PC-3 (cell line): ENCODE data around the gene CD244. TPM values are rescaled to one million over a fixed set of nuclear protein-coding genes. Genes with fewer than 3 reads are reported as not detected.
A peak's percentile ranks its signal among the peaks of the same experiment; 100 is the strongest.

Experiments used
- ATAC-seq: fragments of 200-7000 bp; cut with Tn5 transposase; 2 replicates; pipeline ENCODE4 v1.9.1; 2020; ENCODE audit warnings: mild to moderate bottlenecking, moderate library complexity
- BruUV-seq: library from RNA; stranded (reverse); fragments of 400-500 nt; replicated peaks from 2 replicates; lab custom pipeline; 2021; lab: Mats Ljungman, UMichigan
- CTCF ChIA-PET: fragments of 300-600 bp; sonication (Branson Sonifier 250); formaldehyde crosslinking; loops from one replicate; lab custom pipeline; 2022; ENCODE audit warnings: antibody characterized with exemption; lab: Charles Lee
- POLR2A ChIA-PET: fragments of 300-600 bp; sonication (Branson Sonifier 250); formaldehyde crosslinking; loops from one replicate; lab custom pipeline; 2022; ENCODE audit warnings: antibody characterized with exemption; ENCODE audit not compliant: unreplicated experiment; lab: Charles Lee
- DNase-seq: peaks from one replicate; pipeline ENCODE4 v3.0.0-alpha.2; 2015
- H2AFZ ChIP-seq: fragments of 300-600 bp; sonication (generic); 2 replicates; pipeline ENCODE4 v1.6.0; 2016; ENCODE audit warnings: antibody characterized with exemption, low read length
- H3F3A ChIP-seq: fragments of 300-600 bp; sonication (generic); one replicate; pipeline ENCODE4 v1.6.0; 2017; ENCODE audit warnings: antibody characterized with exemption, low read length, control low read depth, mild to moderate bottlenecking; ENCODE audit not compliant: unreplicated experiment
- H3K27ac ChIP-seq: fragments of 300-600 bp; sonication (generic); 2 replicates; pipeline ENCODE4 v1.5.1; 2016; ENCODE audit warnings: mild to moderate bottlenecking, low read length
- H3K27me3 ChIP-seq: fragments of 300-600 bp; sonication (generic); 2 replicates; pipeline ENCODE4 v1.6.1; 2016; ENCODE audit warnings: low read length, mixed read lengths
- H3K36me3 ChIP-seq: fragments of 300-600 bp; sonication (generic); 2 replicates; pipeline ENCODE4 v1.6.1; 2016; ENCODE audit warnings: low read depth, mixed run types, low read length, mixed read lengths
- H3K4me1 ChIP-seq: fragments of 300-600 bp; sonication (generic); 2 replicates; pipeline ENCODE4 v1.5.1; 2016; ENCODE audit warnings: low read length; ENCODE audit not compliant: insufficient read depth
- H3K4me2 ChIP-seq: fragments of 300-600 bp; sonication (generic); 2 replicates; pipeline ENCODE4 v1.6.0; 2016; ENCODE audit warnings: low read length
- H3K4me3 ChIP-seq: fragments of 300-600 bp; sonication (generic); 2 replicates; pipeline ENCODE4 v1.5.1; 2016; ENCODE audit warnings: mild to moderate bottlenecking, low read length, mixed read lengths
- H3K79me2 ChIP-seq: fragments of 300-600 bp; sonication (generic); 2 replicates; pipeline ENCODE4 v1.6.1; 2017; ENCODE audit warnings: low read length, mixed read lengths
- H3K9ac ChIP-seq: fragments of 300-600 bp; sonication (generic); 2 replicates; pipeline ENCODE4 v1.6.0; 2016; ENCODE audit warnings: mild to moderate bottlenecking, low read length
- H3K9me2 ChIP-seq: fragments of 300-600 bp; sonication (generic); replicated peaks from 2 replicates; pipeline ENCODE4 v1.6.1; 2016; ENCODE audit warnings: mixed run types, low read length, mixed read lengths
- H3K9me3 ChIP-seq: fragments of 300-600 bp; sonication (generic); 2 replicates; pipeline ENCODE4 v1.6.1; 2016; ENCODE audit warnings: low read length, mixed read lengths
- H4K20me1 ChIP-seq: fragments of 300-600 bp; sonication (generic); 2 replicates; pipeline ENCODE4 v1.6.1; 2016; ENCODE audit warnings: low read length, mixed read lengths
- CTCF ChIP-seq: fragments of 300-600 bp; sonication (generic); conservative IDR thresholded peaks from 2 replicates; pipeline ENCODE4 v1.5.1; 2017; ENCODE audit warnings: antibody characterized with exemption, low read depth, mild to moderate bottlenecking, low read length
- EZH2 ChIP-seq: fragments of 300-600 bp; sonication (generic); IDR thresholded peaks from one replicate; pipeline ENCODE4 v1.6.1; 2017; ENCODE audit warnings: antibody characterized with exemption, mild to moderate bottlenecking, low read length; ENCODE audit not compliant: unreplicated experiment
- EZH2phosphoT487 ChIP-seq: fragments of 300-600 bp; sonication (generic); IDR thresholded peaks from 2 replicates; pipeline ENCODE4 v1.6.1; 2018; ENCODE audit warnings: mild to moderate bottlenecking, antibody characterized with exemption, low read length, borderline replicate concordance
- intact Hi-C: fragments of 100-400 bp; cut with micrococcal nuclease; formaldehyde crosslinking; loops from 2 replicates; pipeline ENCODE4 v1.9.0; 2023
- total RNA-seq: library from RNA; depleted of rRNA; stranded (reverse); fragments of >200 nt; gene quantifications from 2 replicates; pipeline ENCODE4 v1.2.3, GENCODE V29; 2014

CD244 gene
- total RNA-seq, 1 experiment from 2014 or later = not detected

GRCh38 chr1:160827418-160827817 lies 35.3 kb downstream of the CD244 start:
- ATAC-seq = no peak
- intact Hi-C loops = no loop called here
- H3F3A ChIP-seq = no peaks in the 10 kb centered on the region
- no peak overlapping the region for H3K4me3 ChIP-seq
- BruUV-seq = no TSS peak
- ChIA-PET POLR2A (no interaction called here), CTCF (no interaction called here)
- TF ChIP-seq EZH2phosphoT487 = no peak
- no peak for TF ChIP-seq EZH2
- no peak for TF ChIP-seq CTCF
- H2AFZ ChIP-seq = 0 out of 2 replicates have a peak overlapping the region, but pooled peaks have one; percentile 0
- H4K20me1 ChIP-seq = no peaks in the 10 kb centered on the region
- no peaks in the 10 kb centered on the region for H3K27me3 ChIP-seq
- no peaks in the 10 kb centered on the region for H3K36me3 ChIP-seq
- no peaks in the 10 kb centered on the region for H3K9me3 ChIP-seq
- H3K4me2 ChIP-seq = peak overlapping the region; percentile 72
- H3K9ac ChIP-seq = peak overlapping the region; percentile 52; the same call in 1 of the 2 replicates
- H3K4me1 ChIP-seq = peaks cover 42% of the 10 kb centered on the region
- DNase-seq = peak; percentile 56
- H3K9me2 ChIP-seq = no peaks in the 10 kb centered on the region
- H3K79me2 ChIP-seq = no peaks in the 10 kb centered on the region
- H3K27ac ChIP-seq = peak overlapping the region; percentile 87

- Histone ChIP-seq H3K4me1 (peaks cover 42% of the 10 kb centered on the region), H3K9me3 (no peaks in the 10 kb centered on the region), H4K20me1 (no peaks in the 10 kb centered on the region), H3K36me3 (no peaks in the 10 kb centered on the region), H2AFZ (0 out of 2 replicates have a peak overlapping the region, but pooled peaks have one; percentile 0), H3F3A (no peaks in the 10 kb centered on the region), H3K9ac (peak overlapping the region; percentile 52), H3K4me3 (peak overlapping the region; percentile 30; the same call in 1 of the 2 replicates), H3K27ac (peak overlapping the region; percentile 87), H3K9me2 (no peaks in the 10 kb centered on the region), H3K79me2 (no peaks in the 10 kb centered on the region), H3K27me3 (no peaks in the 10 kb centered on the region), H3K4me2 (peak overlapping the region; percentile 72)
- ATAC-seq (peak; percentile 88), DNase-seq (peak; percentile 99)
- no TSS peak for BruUV-seq
- TF ChIP-seq EZH2phosphoT487 = no peak
- no peak for TF ChIP-seq CTCF
- no peak for TF ChIP-seq EZH2
- intact Hi-C loops = no loop called here
- ChIA-PET POLR2A (interaction anchor here (0.6 kb wide), 1 partner anchor 56 kb away, joined by 4 read pairs; no protein-coding TSS in a partner anchor), CTCF (interaction anchor here (0.6 kb wide), 1 partner anchor 58 kb away, joined by 3 read pairs; no protein-coding TSS in a partner anchor)
These were observed 36.1 kb downstream of the CD244 start for GRCh38 chr1:160826546-160826945.

- no peaks in the 10 kb centered on the region for H3K36me3 ChIP-seq
- BruUV-seq = no TSS peak
- H3K4me1 ChIP-seq = peaks cover 30% of the 10 kb centered on the region
These were observed 39.4 kb downstream of the CD244 start for GRCh38 chr1:160823296-160823695.

More at GRCh38 chr1:160823296-160823695, 39.4 kb downstream of the CD244 start:
- Histone ChIP-seq H4K20me1 (no peaks in the 10 kb centered on the region), H3K4me2 (no peak overlapping the region), H3K27me3 (no peaks in the 10 kb centered on the region), H2AFZ (no peak overlapping the region), H3K9me3 (no peaks in the 10 kb centered on the region), H3F3A (no peaks in the 10 kb centered on the region), H3K27ac (no peak overlapping the region), H3K79me2 (no peaks in the 10 kb centered on the region), H3K4me3 (no peak overlapping the region), H3K9me2 (no peaks in the 10 kb centered on the region), H3K9ac (no peak overlapping the region)
- TF ChIP-seq EZH2 (no peak), EZH2phosphoT487 (no peak), CTCF (no peak)
- CTCF ChIA-PET = no interaction called here
- DNase-seq (no peak), ATAC-seq (no peak)
- intact Hi-C loops = no loop called here
- POLR2A ChIA-PET = no interaction called here
